Measurements from ENCODE around the gene TMED10. TPM values are rescaled to one million over a fixed set of nuclear protein-coding genes. Genes with fewer than 3 reads are reported as not detected.
A peak's percentile ranks its signal among the peaks of the same experiment; 100 is the strongest.
"Not testable (repeated sequence)": the region's sequence is repeated elsewhere in the genome, so short reads cannot be mapped to it uniquely, and the experiment has no call there.

The TMED10 gene
- total RNA-seq, 3 donors from 2014 or later, result 223 to 411 (median 317) TPM

- Histone ChIP-seq H3K9me3 (no peaks in the 10 kb centered on the region), H3K4me3 (no peak overlapping the region), H3K36me3 (ENCODE audit: low read depth) (no peaks in the 10 kb centered on the region), H3K4me1 (ENCODE audit: low read depth) (peaks cover 19% of the 10 kb centered on the region)
- intact Hi-C loops (cut with DNase I, micrococcal nuclease), result loop anchor here in 1 of 2 donors (2.0 kb wide), 1 partner anchor 170 kb away; no protein-coding TSS in a partner anchor
- ATAC-seq (peak; percentile 84), DNase-seq (peak in 1 of 3 donors; percentile 90)
- TF ChIP-seq CTCF (IDR thresholded peaks at IDR 0.05), result peak; percentile 46
Measured at GRCh38 chr14:75132382-75133086, 43.9 kb downstream of the TMED10 start.

DNA sequence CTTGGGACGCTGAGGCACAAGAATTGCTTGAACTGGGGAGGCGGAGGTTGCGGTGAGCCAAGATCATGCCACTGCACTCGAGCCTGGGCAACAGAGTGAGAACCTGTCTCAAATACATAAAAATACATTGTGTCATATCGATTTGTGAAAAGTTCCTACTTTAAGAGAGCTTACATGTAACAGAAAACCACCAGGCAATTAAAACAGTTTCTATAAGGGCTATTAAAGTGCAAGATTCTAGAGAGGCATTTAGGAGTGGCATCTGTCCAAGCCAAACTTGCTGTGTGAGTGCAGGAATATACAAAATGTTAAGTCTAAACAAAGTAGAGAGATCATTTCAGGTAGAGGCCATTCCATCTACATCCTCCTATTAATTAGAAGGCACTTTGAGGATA is 47.8 kb downstream of the TMED10 start:
- H3K4me3 ChIP-seq, result no peak overlapping the region
- DNase-seq, result no peak
- no peaks in the 10 kb centered on the region for H3K36me3 ChIP-seq (ENCODE audit: low read depth)
- peaks cover 32% of the 10 kb centered on the region for H3K4me1 ChIP-seq (ENCODE audit: low read depth)
- H3K9me3 ChIP-seq, result no peaks in the 10 kb centered on the region
- no peak for TF ChIP-seq CTCF (IDR thresholded peaks at IDR 0.05)
- ATAC-seq, result no peak
- intact Hi-C loops (cut with DNase I, micrococcal nuclease), result loop anchor here in 1 of 2 donors (5.0 kb wide), 1 partner anchor 169 kb away; no protein-coding TSS in a partner anchor

DNA sequence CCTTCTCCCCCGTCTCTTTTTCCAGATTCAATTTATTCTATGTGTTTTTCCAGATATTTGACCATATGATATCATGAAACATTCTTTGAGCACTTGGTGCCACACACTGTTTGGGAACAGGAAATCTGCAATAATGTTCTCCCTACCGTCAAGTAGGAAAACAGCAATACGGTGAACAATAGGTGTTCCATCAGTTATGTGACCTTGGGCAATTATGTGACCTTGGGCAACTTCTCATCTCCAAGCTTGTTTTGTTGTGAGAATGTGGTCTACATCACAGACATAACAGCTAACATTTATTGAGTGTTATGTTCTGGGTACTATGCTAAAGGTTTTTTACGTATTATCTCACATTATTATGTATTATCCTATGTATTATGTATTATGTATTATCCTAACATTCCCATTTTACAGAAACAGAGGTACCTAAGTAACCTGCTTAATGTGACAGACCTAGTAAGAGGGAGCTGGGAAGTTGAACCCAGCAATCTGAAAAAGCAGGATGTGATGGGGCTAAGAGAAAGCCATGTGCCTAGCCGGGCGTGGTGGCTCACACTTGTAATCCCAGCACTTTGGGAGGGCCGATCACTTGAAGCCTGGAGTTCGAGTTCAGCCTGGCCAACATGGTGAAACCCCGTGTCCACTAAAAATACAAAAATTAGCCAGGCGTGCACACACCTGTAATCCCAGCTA is 48.4 kb downstream of the TMED10 start:
- Histone ChIP-seq H3K4me1 (ENCODE audit: low read depth) (peaks cover 32% of the 10 kb centered on the region), H3K9me3 (no peaks in the 10 kb centered on the region), H3K4me3 (no peak overlapping the region), H3K36me3 (ENCODE audit: low read depth) (no peaks in the 10 kb centered on the region)
- ATAC-seq (no peak), DNase-seq (peak in 2 of 3 donors; percentile 27 to 47)
- intact Hi-C loops (cut with DNase I, micrococcal nuclease), result loop anchor here in 1 of 2 donors (5.0 kb wide), 1 partner anchor 169 kb away; no protein-coding TSS in a partner anchor
- no peak for TF ChIP-seq CTCF (IDR thresholded peaks at IDR 0.05)

DNA sequence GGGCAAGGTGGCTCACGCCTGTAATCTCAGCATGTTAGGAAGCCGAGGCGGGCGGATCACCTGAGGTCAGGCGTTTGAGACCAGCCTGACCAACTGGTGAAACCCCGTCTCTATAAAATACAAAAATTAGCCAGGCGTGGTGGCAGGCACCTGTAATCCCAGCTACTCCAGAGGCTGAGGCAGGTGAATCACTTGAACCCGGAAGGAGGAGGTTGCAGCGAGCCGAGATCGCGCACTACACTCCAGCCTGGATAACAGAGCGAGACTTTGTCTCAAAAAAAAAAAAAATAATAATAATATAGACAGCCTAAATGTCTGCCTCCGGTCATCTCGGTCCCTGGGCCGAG is 49.0 kb downstream of the TMED10 start:
- DNase-seq, result peak; percentile 63 to 69 (median 66)
- H3K4me3 ChIP-seq, result peak overlapping the region; percentile 60
- H3K4me1 ChIP-seq (ENCODE audit: low read depth), result peaks cover 29% of the 10 kb centered on the region
- intact Hi-C loops (cut with DNase I, micrococcal nuclease), result loop anchor here in 1 of 2 donors (5.0 kb wide), 1 partner anchor 170 kb away; no protein-coding TSS in a partner anchor
- H3K9me3 ChIP-seq; H3K36me3 ChIP-seq (ENCODE audit: low read depth): not testable (repeated sequence)
- ATAC-seq, result peak; percentile 60

GRCh38 chr14:75126679-75127473 is 49.5 kb downstream of the TMED10 start, which contains the start of gene NEK9:
NEK9 (minus strand) TSS chr14:75127048; CDS start chr14:75126921, 127 bp downstream.
- DNase-seq, result peak; percentile 92 to 95 (median 92)

More at GRCh38 chr14:75126679-75127473, 49.5 kb downstream of the TMED10 start, which contains the start of gene NEK9:
- H3K4me1 ChIP-seq (ENCODE audit: low read depth), result peaks cover 28% of the 10 kb centered on the region
- TF ChIP-seq CTCF (IDR thresholded peaks at IDR 0.05), result no peak
- no peaks in the 10 kb centered on the region for H3K9me3 ChIP-seq
- H3K4me3 ChIP-seq, result peak within 1 kb of the TSS; percentile 60
- ATAC-seq, result peak; percentile 92
- H3K36me3 ChIP-seq (ENCODE audit: low read depth), result no peaks in the 10 kb centered on the region
- intact Hi-C loops (cut with DNase I, micrococcal nuclease), result loop anchor here in 1 of 2 donors (5.0 kb wide), 1 partner anchor 170 kb away; no protein-coding TSS in a partner anchor
